Measurements from ENCODE around the gene CD247.

The CD247 gene

GRCh38 chr1:167542109-167543032, 24.0 kb upstream of the CD247 start:
- no peak for DNase-seq (ENCODE audit: low read depth)

- DNase-seq (ENCODE audit: low read depth) = no peak
Measured at GRCh38 chr1:167541610-167542009, 23.3 kb upstream of the CD247 start.

- no peak for DNase-seq (ENCODE audit: low read depth)
Measured at GRCh38 chr1:167541003-167541402, 22.7 kb upstream of the CD247 start.

- DNase-seq (ENCODE audit: low read depth) = no peak
Measured at GRCh38 chr1:167538657-167539056, 20.3 kb upstream of the CD247 start.

- peak; percentile 45 for DNase-seq (ENCODE audit: low read depth)
Measured at GRCh38 chr1:167533851-167534300, 15.5 kb upstream of the CD247 start.

- DNase-seq (ENCODE audit: low read depth) = no peak
Measured at GRCh38 chr1:167532964-167533824, 14.9 kb upstream of the CD247 start.

GRCh38 chr1:167532375-167532774, 14.0 kb upstream of the CD247 start:
- no peak for DNase-seq (ENCODE audit: low read depth)

GRCh38 chr1:167529829-167530474, 11.6 kb upstream of the CD247 start:
- DNase-seq (ENCODE audit: low read depth) = no peak

GRCh38 chr1:167528057-167528728, 9.9 kb upstream of the CD247 start:
- no peak for DNase-seq (ENCODE audit: low read depth)

GRCh38 chr1:167526667-167527383, 8.5 kb upstream of the CD247 start:
- DNase-seq (ENCODE audit: low read depth) = no peak

GRCh38 chr1:167524651-167525050, 6.3 kb upstream of the CD247 start:
- DNase-seq (ENCODE audit: low read depth) = no peak

- no peak for DNase-seq (ENCODE audit: low read depth)
Measured at GRCh38 chr1:167522246-167522645, 3.9 kb upstream of the CD247 start.

GRCh38 chr1:167520711-167521206, 2.4 kb upstream of the CD247 start:
- DNase-seq (ENCODE audit: low read depth) = no peak

- DNase-seq (ENCODE audit: low read depth) = peak; percentile 87
Measured at GRCh38 chr1:167517535-167518330, 596 bp downstream of the CD247 start.

- no peak for DNase-seq (ENCODE audit: low read depth)
Measured at GRCh38 chr1:167516404-167517388, 1.6 kb downstream of the CD247 start.

- DNase-seq (ENCODE audit: low read depth) = no peak
Measured at GRCh38 chr1:167515893-167516321, 2.4 kb downstream of the CD247 start.

- DNase-seq (ENCODE audit: low read depth) = no peak
Measured at GRCh38 chr1:167515461-167515860, 2.9 kb downstream of the CD247 start.

GRCh38 chr1:167514288-167514687, 4.0 kb downstream of the CD247 start:
- DNase-seq (ENCODE audit: low read depth) = no peak

All from activated gamma-delta T cell treated with anti-CD3 and anti-CD28 coated beads, Interleukin-2, amount 50 U/mL, for 16 hours (primary cell).